Natural killer cell (primary cell): ENCODE measurements around the gene ETV1. TPM values are rescaled to one million over a fixed set of nuclear protein-coding genes. Genes with fewer than 3 reads are reported as not detected.

ENCODE experiments used
- ATAC-seq, 3 donors: fragments of 150-1000 bp in 2 of 3; fragments of 200-7000 bp in 1 of 3; cut with Tn5 transposase; 1 replicate in 1 of 3; 2 replicates in 2 of 3; pipeline ENCODE4 v1.10.0; 2021; ENCODE audit warnings: mild to moderate bottlenecking in 2 of 3, moderate library complexity in 2 of 3
- DNase-seq, 2 donors: peaks; one replicate each; pipeline versions ENCODE4 v3.0.0 to v3.0.0-alpha.2; 2013 to 2021; ENCODE audit warnings: mixed read lengths in 1 of 2
- H3K27ac ChIP-seq: one replicate; pipeline ENCODE4 v1.5.1; 2013; ENCODE audit warnings: mild to moderate bottlenecking, low read length
- H3K27me3 ChIP-seq: one replicate; pipeline ENCODE4 v1.6.1; 2013; ENCODE audit warnings: low read length; ENCODE audit not compliant: control insufficient read depth, insufficient read depth
- H3K36me3 ChIP-seq: one replicate; pipeline ENCODE4 v1.6.1; 2013; ENCODE audit warnings: low read length; ENCODE audit not compliant: control insufficient read depth, insufficient read depth
- H3K4me1 ChIP-seq: one replicate; pipeline ENCODE4 v1.6.1; 2013; ENCODE audit warnings: low read length; ENCODE audit not compliant: control insufficient read depth, insufficient read depth
- H3K4me3 ChIP-seq: one replicate; pipeline ENCODE4 v1.5.1; 2013; ENCODE audit warnings: low read length
- H3K9me3 ChIP-seq: one replicate; pipeline ENCODE4 v1.6.1; 2013; ENCODE audit warnings: low read length; ENCODE audit not compliant: control insufficient read depth, insufficient read depth
- H3K27ac Mint-ChIP-seq, 2 donors: one replicate each; pipeline ENCODE4 v1.8.0; 2022; ENCODE audit warnings: mild to moderate bottlenecking in 2 of 2, mixed read lengths in 2 of 2, moderate library complexity in 1 of 2
- H3K27me3 Mint-ChIP-seq, 2 donors: one replicate each; pipeline ENCODE4 v1.8.0; 2022; ENCODE audit warnings: low read depth in 2 of 2, mixed read lengths in 2 of 2
- H3K36me3 Mint-ChIP-seq: one replicate; pipeline ENCODE4 v1.8.0; 2022; ENCODE audit warnings: mixed read lengths
- H3K4me1 Mint-ChIP-seq, 2 donors: one replicate each; pipeline ENCODE4 v1.8.0; 2022; ENCODE audit warnings: mixed read lengths in 2 of 2
- H3K4me3 Mint-ChIP-seq: one replicate; pipeline ENCODE4 v1.8.0; 2022; ENCODE audit warnings: mild to moderate bottlenecking, moderate library complexity, mixed read lengths
- H3K9me3 Mint-ChIP-seq, 2 donors: one replicate each; pipeline ENCODE4 v1.8.0; 2022; ENCODE audit warnings: mixed read lengths in 2 of 2
- CTCF ChIP-seq: fragments of 200-600 bp; IDR thresholded peaks from one replicate; pipeline ENCODE4 v1.8.0; 2022; ENCODE audit warnings: antibody characterized with exemption
- WGBS: methylation state at CpG from one replicate; pipeline ENCODE4 v1.1.7; 2013; ENCODE audit warnings: missing lambda C conversion rate; ENCODE audit not compliant: insufficient coverage; 5-methylcytosine and 5-hydroxymethylcytosine counted together
- intact Hi-C: fragments of 100-400 bp; cut with micrococcal nuclease; formaldehyde crosslinking; loops from one replicate; pipeline ENCODE4 v1.14.2; 2022
- total RNA-seq, 4 donors: library from RNA; stranded (reverse); fragments of 120-200 nt in 1 of 4; gene quantifications; one replicate each; pipeline versions ENCODE4 v1.2.3 to v1.2.4, GENCODE V29; 2013 to 2022

The ETV1 gene
- total RNA-seq, 3 donors from 2014 or later (not counting 1 experiment from before 2014, with no cell fraction given): 0.53 TPM; not detected in 2

- H3K4me3 Mint-ChIP-seq: no peak overlapping the region
- peaks cover 31% of the 10 kb centered on the region for H3K27me3 ChIP-seq
- peaks cover 6 to 7% of the 10 kb centered on the region in 2 donors for H3K27me3 Mint-ChIP-seq
- H3K4me1 ChIP-seq: peaks cover 31% of the 10 kb centered on the region
- under 1% methylated on average over 30 of the region's 38 CpGs for WGBS
- DNase-seq: peak; percentile 41 to 71
- H3K27ac ChIP-seq: no peak overlapping the region
- no peak overlapping the region for H3K27ac Mint-ChIP-seq
- H3K9me3 ChIP-seq: no peaks in the 10 kb centered on the region
- TF ChIP-seq CTCF: no peak
- no peaks in the 10 kb centered on the region for H3K9me3 Mint-ChIP-seq
- H3K36me3 ChIP-seq: no peaks in the 10 kb centered on the region
- intact Hi-C loops: loop anchor here (10.0 kb wide), 1 partner anchor 136 kb away; no protein-coding TSS in a partner anchor
- peak; percentile 65 to 78 (median 68) for ATAC-seq
- no peaks in the 10 kb centered on the region for H3K36me3 Mint-ChIP-seq
- H3K4me1 Mint-ChIP-seq: no peaks in the 10 kb centered on the region
- peak overlapping the region; percentile 40 for H3K4me3 ChIP-seq
Measured at GRCh38 chr7:13990984-13991790, 1.7 kb upstream of the ETV1 start.

GRCh38 chr7:13990319-13990983, 985 bp upstream of the ETV1 start:
- peak; percentile 56 to 64 (median 57) for ATAC-seq

GRCh38 chr7:13989949-13990305, 461 bp upstream of the ETV1 start:
- Histone ChIP-seq H3K9me3 (no peaks in the 10 kb centered on the region), H3K27ac (no peak overlapping the region), H3K36me3 (no peaks in the 10 kb centered on the region), H3K27me3 (peaks cover 31% of the 10 kb centered on the region), H3K4me1 (peaks cover 31% of the 10 kb centered on the region), H3K4me3 (peak overlapping the region; percentile 40)
- peak in 1 of 3 donors; percentile 19 for ATAC-seq
- Mint-ChIP-seq H3K36me3 (no peaks in the 10 kb centered on the region), H3K4me1 (no peaks in the 10 kb centered on the region), H3K9me3 (no peaks in the 10 kb centered on the region), H3K27me3 (peaks cover 12 to 15% of the 10 kb centered on the region in 2 donors), H3K27ac (no peak overlapping the region), H3K4me3 (no peak overlapping the region)
- intact Hi-C loops: loop anchor here (10.0 kb wide), 1 partner anchor 135 kb away; no protein-coding TSS in a partner anchor
- no peak for TF ChIP-seq CTCF
- under 1% methylated on average over 11 of the region's 13 CpGs for WGBS
- no peak for DNase-seq

More at GRCh38 chr7:13990319-13990983, 985 bp upstream of the ETV1 start:
- H3K4me3 ChIP-seq: peak overlapping the region; percentile 40
- H3K27me3 ChIP-seq: peaks cover 31% of the 10 kb centered on the region
- TF ChIP-seq CTCF: no peak
- H3K4me1 Mint-ChIP-seq: no peaks in the 10 kb centered on the region
- H3K36me3 Mint-ChIP-seq: no peaks in the 10 kb centered on the region
- H3K9me3 Mint-ChIP-seq: no peaks in the 10 kb centered on the region
- H3K27ac ChIP-seq: no peak overlapping the region
- intact Hi-C loops: loop anchor here (10.0 kb wide), 1 partner anchor 136 kb away; no protein-coding TSS in a partner anchor
- peaks cover 31% of the 10 kb centered on the region for H3K4me1 ChIP-seq
- H3K9me3 ChIP-seq: no peaks in the 10 kb centered on the region
- no peak overlapping the region for H3K27ac Mint-ChIP-seq
- under 1% methylated on average over 24 of the region's 24 CpGs for WGBS
- H3K27me3 Mint-ChIP-seq: peaks cover 11 to 14% of the 10 kb centered on the region in 2 donors
- DNase-seq: peak in 1 of 2 donors; percentile 40
- H3K4me3 Mint-ChIP-seq: no peak overlapping the region
- no peaks in the 10 kb centered on the region for H3K36me3 ChIP-seq
